ENCODE data around the gene CRY2. TPM values are rescaled to one million over a fixed set of nuclear protein-coding genes. Genes with fewer than 3 reads are reported as not detected.

CRY2 gene
- total and polyA plus RNA-seq, 10 donors = 5.6 to 39.2 (median 32.6) TPM

DNA sequence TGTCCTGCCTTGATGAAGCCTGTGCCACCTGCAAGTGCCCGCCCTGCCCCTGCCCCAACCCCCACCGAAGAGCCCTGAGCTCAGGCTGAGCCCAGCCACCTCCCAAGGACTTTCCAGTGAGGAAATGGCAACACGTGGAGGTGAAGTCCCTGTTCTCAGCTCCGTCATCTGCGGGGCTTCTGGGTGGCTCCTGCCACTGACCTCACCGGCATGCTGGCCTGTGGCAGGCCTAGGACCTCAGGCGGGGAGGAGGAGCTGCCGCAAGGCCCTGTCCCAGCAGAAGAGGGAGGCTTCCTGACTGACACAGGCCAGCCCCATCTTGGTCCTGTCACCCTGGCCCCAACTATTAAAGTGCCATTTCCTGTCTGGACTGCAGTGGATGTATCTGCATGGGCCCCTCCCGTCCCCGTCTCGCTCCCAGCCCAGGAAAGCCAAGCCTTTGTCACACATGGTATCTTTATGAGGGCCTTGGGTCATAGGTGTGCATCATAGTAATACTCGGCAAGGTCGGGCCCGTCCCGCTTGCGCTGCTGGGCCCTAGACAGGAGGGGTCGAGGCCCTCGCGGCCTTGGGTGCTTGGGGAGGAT lies 58.9 kb downstream of the CRY2 start:
- Histone ChIP-seq H3K36me3 (peaks cover 0 to 29% (median 22%) of the 10 kb centered on the region in 6 donors), H3K9me3 (no peaks in the 10 kb centered on the region), H3K27ac (no peak overlapping the region), H3K4me1 (peaks cover 0 to 26% (median 11%) of the 10 kb centered on the region in 6 donors), H3K27me3 (replicated peaks in 1 of 7) (peaks cover 0 to 1% (median 0%) of the 10 kb centered on the region in 7 donors), H3K4me3 (no peak overlapping the region)
- intact Hi-C loops (cut with DNase I; ENCODE audit: low total_unique reads) = no loop called here
- no peak for DNase-seq
- TF ChIP-seq, protein P1, sequence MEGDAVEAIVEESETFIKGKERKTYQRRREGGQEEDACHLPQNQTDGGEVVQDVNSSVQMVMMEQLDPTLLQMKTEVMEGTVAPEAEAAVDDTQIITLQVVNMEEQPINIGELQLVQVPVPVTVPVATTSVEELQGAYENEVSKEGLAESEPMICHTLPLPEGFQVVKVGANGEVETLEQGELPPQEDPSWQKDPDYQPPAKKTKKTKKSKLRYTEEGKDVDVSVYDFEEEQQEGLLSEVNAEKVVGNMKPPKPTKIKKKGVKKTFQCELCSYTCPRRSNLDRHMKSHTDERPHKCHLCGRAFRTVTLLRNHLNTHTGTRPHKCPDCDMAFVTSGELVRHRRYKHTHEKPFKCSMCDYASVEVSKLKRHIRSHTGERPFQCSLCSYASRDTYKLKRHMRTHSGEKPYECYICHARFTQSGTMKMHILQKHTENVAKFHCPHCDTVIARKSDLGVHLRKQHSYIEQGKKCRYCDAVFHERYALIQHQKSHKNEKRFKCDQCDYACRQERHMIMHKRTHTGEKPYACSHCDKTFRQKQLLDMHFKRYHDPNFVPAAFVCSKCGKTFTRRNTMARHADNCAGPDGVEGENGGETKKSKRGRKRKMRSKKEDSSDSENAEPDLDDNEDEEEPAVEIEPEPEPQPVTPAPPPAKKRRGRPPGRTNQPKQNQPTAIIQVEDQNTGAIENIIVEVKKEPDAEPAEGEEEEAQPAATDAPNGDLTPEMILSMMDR (IDR thresholded peaks at IDR 0.05 in 8 of 11, conservative IDR thresholded peaks at IDR 0.05 in 3 of 11) = no peak
- TF ChIP-seq POLR2AphosphoS5 (IDR thresholded peaks at IDR 0.05) (peak; percentile 36 to 55 (median 38)), POLR2A (IDR thresholded peaks at IDR 0.05) (no peak)
- WGBS, 5 donors = 46 to 63% (median 54%) methylated on average over 16 to 19 of the region's 19 CpGs

DNA sequence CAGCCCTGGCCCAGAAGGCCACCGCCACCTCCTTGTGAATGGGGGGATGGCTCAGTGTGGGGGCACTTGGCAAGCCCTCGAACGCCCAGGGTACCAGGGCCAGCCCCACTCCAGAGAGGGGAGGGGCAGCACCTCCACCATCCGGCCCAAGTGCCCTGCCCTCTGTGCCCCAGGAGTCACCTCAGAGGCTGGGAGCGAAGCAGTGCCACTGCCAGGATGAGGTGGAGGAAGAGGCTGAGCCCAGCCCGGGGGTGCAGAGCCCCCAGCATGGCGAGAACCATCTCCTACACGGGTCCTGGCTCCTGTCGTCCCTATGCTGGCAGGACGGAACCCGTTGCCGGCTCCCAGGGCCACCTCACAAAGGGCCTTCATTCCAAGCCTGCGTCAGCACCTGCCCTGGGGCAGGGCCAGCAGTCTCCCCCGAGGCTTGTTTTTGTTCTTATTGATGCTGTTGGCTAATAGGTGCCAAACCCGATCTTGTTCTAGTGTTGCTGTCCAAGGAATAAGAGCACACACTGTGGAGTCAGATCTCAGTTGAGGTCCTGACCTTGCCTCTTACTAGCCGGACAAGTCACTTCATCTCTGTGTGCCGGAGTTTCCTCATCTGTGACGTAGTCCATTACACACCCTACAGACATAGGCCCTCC lies 59.8 kb downstream of the CRY2 start, which contains the start of gene FREY1:
FREY1 (minus strand) TSS at position 307 of the 647 bp plus-strand sequence; CDS start at position 281, 26 bp downstream.
- WGBS, 5 donors = 61 to 76% (median 74%) methylated on average over 9 to 18 of the region's 18 CpGs
- H3K36me3 ChIP-seq = peaks cover 2 to 38% (median 31%) of the 10 kb centered on the region in 6 donors
- DNase-seq = no peak
- no peak within 1 kb of the TSS for H3K4me3 ChIP-seq
- H3K4me1 ChIP-seq = peaks cover 0 to 26% (median 11%) of the 10 kb centered on the region in 6 donors
- TF ChIP-seq POLR2AphosphoS5 (IDR thresholded peaks at IDR 0.05) = peak in 2 of 3 donors; percentile 38 to 71
- TF ChIP-seq POLR2A (IDR thresholded peaks at IDR 0.05) = no peak
- H3K27ac ChIP-seq = no peak within 1 kb of the TSS
- H3K9me3 ChIP-seq = no peaks in the 10 kb centered on the region
- intact Hi-C loops (cut with DNase I; ENCODE audit: low total_unique reads) = no loop called here
- H3K27me3 ChIP-seq (replicated peaks in 1 of 7) = no peaks in the 10 kb centered on the region

DNA sequence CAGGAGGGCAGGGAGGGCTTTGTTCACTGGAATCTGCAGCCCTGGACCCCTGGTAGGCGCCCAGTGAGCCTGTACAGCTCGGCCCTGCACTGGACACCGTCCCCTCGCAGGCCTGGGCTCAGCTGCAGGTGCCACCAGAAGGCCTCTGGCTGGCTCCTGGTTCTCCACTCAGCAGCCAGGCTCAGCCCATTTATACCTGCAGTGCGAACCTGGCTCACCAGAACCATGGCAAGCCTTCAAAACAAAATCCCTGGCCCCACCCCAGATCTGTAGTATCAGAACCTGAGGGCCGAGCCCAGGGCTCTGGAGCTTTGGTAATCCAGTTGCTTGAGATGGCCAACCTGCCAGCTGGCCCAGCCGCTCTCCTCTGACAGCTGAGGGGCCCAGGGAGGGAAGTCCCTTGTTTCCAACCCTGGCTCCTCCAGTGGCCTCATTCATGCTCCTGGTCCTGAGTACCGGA lies 60.7 kb downstream of the CRY2 start:
- Histone ChIP-seq H3K27me3 (replicated peaks in 1 of 7) (no peaks in the 10 kb centered on the region), H3K9me3 (no peaks in the 10 kb centered on the region), H3K27ac (no peak overlapping the region), H3K4me1 (peaks cover 0 to 26% (median 11%) of the 10 kb centered on the region in 6 donors), H3K36me3 (peaks cover 2 to 47% (median 40%) of the 10 kb centered on the region in 6 donors), H3K4me3 (no peak overlapping the region)
- TF ChIP-seq POLR2AphosphoS5 (IDR thresholded peaks at IDR 0.05) (peak in 2 of 3 donors; percentile 14 to 68), POLR2A (IDR thresholded peaks at IDR 0.05) (no peak)
- TF ChIP-seq, protein P1 (IDR thresholded peaks at IDR 0.05 in 8 of 11, conservative IDR thresholded peaks at IDR 0.05 in 3 of 11) = no peak
- no peak for DNase-seq
- WGBS, 5 donors = 72 to 92% (median 88%) methylated on average over 4 to 8 of the region's 8 CpGs
- intact Hi-C loops (cut with DNase I; ENCODE audit: low total_unique reads) = no loop called here

DNA sequence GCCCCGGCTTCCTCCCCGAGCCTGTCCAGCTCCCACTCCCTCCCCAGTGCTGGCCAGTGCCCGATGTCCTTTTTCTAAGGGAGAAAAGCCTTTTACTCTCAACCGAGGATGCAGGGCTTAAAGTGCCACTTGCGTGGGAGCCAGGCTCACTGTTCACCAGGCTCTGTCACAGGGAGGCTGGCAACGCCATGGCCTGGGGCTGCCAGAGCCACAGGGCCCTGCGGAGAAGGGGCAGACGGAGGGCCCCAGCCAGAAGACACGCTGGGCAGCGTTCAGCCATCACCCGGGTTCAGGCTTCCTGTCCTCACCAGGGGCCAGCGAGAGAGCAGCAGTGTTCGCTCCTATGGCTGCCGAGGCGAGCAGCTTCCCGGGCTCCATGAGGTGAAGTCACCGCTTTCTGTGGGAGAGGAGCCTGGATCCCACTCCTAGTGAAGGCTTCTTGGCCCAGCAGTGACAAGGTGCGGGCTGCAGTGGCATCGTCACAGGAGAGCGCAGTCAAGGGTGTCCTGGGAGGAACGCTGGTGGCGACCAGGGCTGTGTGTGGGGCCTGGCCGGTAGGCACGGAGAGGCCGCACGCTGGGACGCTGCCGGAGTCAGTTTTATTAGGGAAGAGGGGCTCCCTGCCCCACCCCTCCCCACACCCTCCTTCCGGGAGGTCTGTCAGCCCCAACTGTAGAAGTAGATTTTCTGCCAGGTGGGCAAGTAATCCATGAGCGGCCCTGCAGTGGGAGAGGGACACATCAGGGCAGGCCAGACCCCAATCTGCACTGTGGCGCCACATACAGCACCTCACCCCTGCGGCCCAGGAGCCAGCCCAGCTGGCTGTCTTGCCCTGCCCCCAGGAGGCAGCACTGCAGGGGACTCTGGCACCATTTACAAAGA lies 62.6 kb downstream of the CRY2 start:
- DNase-seq = no peak
- intact Hi-C loops (cut with DNase I; ENCODE audit: low total_unique reads) = no loop called here
- Histone ChIP-seq H3K36me3 (peaks cover 2 to 62% (median 59%) of the 10 kb centered on the region in 6 donors), H3K27me3 (replicated peaks in 1 of 7) (no peaks in the 10 kb centered on the region), H3K4me3 (no peak overlapping the region), H3K9me3 (no peaks in the 10 kb centered on the region), H3K27ac (no peak overlapping the region), H3K4me1 (peaks cover 0 to 38% (median 11%) of the 10 kb centered on the region in 6 donors)
- no peak for TF ChIP-seq POLR2A (IDR thresholded peaks at IDR 0.05)
- TF ChIP-seq POLR2AphosphoS5 (IDR thresholded peaks at IDR 0.05) = peak in 1 of 3 donors; percentile 57
- 90 to 95% (median 93%) methylated on average over 24 to 32 of the region's 32 CpGs for WGBS, 5 donors

Measured in spleen (tissue), 11 donors.